Smooth muscle cell of the brain vasculature (primary cell): ENCODE data around the gene COL19A1.

Source experiments
- DNase-seq: peaks from one replicate; pipeline ENCODE4 v3.0.0-alpha.2; 2012; ENCODE audit warnings: low read depth, low spot score

Gene COL19A1

GRCh38 chr6:70168681-70169377 lies 302.5 kb downstream of the COL19A1 start:
- no peak for DNase-seq

DNA sequence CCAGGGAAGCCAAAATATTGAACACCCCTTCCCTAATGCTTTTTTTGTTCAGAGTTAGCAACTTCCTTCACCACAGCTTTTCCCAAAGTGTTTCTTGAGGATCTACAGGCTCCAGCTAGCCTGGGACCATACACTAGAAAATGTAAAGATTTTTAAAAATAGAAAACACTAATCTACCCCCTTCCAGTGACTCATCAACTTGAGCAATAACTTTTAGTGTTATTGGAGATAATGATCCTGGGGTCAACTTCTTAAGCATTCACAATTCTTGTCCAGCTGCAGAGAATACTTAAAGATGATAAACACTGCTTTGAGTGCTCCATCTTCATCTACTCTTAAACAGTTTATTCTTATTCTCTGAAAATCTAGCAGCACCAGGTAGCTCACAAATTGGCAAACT lies 304.9 kb downstream of the COL19A1 start:
- no peak for DNase-seq

DNA sequence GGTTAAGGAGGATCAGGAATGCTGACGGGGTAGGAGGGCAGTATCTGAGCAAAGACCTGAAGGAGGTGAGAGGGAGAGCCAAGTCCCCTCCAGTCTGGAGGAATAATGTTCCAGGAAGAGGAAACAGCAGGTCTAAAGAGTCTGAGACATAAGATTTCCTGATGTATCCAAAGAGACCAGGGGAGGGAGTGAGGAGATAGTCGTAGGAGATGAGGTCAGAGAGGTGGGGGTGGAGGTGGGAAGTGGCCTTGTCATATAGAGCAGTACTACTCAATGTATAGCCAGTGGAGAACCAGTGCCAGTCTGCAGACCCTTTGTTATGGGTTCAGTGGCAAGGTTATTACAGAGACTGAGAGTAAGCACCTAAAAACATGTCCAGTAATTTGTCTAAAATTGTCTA lies 305.9 kb downstream of the COL19A1 start:
- DNase-seq = no peak

GRCh38 chr6:70175770-70176169 lies 309.4 kb downstream of the COL19A1 start:
- no peak for DNase-seq

- DNase-seq = no peak
These were observed 310.6 kb downstream of the COL19A1 start for GRCh38 chr6:70176842-70177550.

- no peak for DNase-seq
These were observed 314.0 kb downstream of the COL19A1 start for GRCh38 chr6:70180183-70180900.

DNA sequence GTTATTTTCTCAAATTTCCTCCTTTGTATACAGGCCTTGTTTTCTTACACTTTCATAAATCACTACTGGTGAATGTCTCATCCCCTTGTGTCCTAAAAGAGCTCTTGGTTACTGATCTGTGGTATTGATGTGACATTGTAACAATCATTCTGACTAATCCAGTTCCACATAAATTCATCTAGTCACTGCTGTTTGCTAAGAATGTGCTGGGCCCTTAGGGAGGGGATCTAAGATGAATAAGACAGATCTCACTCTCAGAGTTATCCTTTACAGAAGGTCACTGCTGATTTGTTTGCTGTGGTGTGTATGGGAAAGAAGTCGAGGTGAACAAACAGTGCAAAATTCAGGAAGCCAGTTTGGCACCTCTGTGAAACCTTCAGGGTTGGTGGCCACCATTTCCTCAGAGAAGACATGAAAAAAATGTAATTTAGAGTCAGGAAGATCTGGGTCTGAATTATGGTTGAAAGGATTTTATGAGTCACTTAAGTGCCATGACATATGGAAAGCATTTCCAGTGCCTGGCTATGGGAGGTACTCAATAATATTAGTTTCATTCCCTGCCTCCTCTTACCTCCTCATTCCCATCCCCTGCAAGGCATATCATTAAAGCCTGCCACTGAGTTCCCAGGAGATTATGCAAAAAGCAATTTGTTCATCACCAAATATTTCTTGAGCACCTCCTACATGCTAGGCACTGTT lies 314.7 kb downstream of the COL19A1 start:
- DNase-seq = no peak

- DNase-seq = no peak
These were observed 317.2 kb downstream of the COL19A1 start for GRCh38 chr6:70183538-70183937.

GRCh38 chr6:70184723-70185122 lies 318.4 kb downstream of the COL19A1 start:
- DNase-seq = no peak

DNA sequence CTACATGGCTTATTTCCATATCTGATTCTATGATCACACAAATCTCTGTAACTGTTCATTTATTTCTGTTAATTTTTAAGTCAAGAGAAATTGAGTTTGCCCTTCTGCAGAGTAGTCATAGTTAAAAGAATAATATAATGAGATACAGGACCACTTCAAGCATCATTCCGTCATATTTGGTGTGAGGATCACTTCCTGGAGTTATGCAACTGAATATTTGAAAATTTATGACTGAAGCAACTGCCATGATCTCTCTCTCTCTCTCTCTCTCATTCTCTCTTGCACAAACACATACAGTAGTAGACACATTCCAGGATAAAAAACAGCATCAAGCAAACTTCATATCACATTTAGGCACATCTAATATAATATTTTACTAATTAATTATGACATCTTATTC lies 320.1 kb downstream of the COL19A1 start:
- no peak for DNase-seq

DNA sequence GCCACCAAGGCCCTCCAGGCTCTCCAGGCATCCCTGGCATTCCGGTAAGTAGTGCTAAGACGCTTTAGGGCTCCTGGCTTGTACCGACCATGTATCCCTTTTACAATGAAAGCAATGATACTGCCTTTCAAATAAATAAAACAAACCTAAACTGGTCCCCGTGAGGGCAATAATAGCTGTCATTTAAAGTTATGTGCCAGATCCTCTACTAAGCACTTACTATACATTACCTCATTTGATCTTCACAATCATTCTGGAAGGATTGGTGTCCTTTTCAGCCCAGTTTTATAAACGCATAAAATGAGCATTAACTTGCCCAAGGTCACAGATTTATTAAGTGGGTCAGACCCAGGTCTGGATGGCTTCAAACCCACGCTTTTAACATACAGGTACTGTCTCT lies 321.8 kb downstream of the COL19A1 start:
- no peak for DNase-seq

- DNase-seq = no peak
These were observed 328.1 kb downstream of the COL19A1 start for GRCh38 chr6:70194421-70194820.

DNA sequence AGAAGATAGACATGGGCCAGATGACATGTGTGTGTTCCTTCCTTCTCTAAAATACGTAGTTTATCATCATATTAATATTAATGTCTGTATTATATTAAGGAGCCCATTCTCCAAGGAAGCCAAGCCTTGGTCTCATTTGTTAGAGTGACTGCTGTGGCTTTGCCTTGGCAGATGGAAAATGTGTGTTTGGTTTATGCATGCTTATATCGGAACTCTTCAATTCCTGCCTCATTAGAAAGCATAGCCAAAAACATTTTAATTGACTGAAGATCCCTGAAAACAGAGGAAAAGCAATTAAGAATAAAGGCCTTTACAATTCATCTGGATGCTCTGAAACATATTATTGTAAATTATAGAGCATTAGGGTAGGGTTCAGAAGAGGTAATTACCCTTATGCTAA lies 330.2 kb downstream of the COL19A1 start:
- no peak for DNase-seq

DNA sequence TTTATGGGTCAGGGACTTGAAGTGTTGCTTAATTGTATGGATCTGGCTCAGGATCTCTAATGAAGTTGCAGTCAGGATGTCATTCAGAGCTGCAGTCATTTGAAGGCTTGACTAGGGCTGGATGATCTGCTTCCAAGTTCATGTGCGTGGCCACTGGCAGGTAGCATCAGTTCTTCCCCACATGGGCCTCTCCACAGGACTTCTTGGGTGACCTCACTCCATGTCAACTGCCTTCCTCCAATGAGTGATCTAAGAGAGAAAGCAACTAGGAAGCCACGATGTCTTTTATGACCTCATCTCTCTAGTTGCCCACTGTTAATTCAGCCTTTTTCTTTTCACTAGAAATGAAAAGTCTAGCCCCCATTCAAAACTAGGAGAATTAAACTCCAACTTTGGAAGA lies 332.4 kb downstream of the COL19A1 start:
- DNase-seq = no peak

DNA sequence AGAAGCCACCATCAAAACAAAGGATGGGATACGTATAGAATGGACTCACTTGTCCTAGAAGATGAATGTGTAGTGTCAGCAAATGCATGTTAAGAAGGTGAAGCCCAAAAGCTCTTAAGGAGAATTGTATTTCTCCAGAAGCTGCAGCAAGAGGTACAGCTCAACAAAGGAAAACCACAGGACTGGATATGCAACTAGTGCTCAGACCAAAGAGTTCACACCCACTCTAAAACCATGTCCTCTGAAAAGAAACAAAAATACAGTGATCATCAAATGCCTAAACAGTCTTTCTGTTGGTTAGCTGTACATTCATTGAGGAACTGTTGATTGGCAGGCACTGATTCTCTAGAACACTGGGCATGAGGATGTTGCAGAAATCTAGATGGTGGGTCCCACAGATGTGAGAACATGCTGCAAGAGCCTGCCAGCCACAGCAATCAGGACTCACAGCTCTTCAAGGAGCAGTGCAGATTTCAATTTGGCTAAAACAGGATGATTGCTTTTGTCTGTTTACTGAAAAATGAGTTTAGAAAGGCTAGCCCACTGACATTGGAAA lies 342.0 kb downstream of the COL19A1 start:
- no peak for DNase-seq

GRCh38 chr6:70210462-70210861 lies 344.1 kb downstream of the COL19A1 start:
- DNase-seq = no peak

GRCh38 chr6:70215460-70216108 lies 349.2 kb downstream of the COL19A1 start:
- no peak for DNase-seq

- DNase-seq = no peak
These were observed 350.4 kb downstream of the COL19A1 start for GRCh38 chr6:70216767-70217166.

DNA sequence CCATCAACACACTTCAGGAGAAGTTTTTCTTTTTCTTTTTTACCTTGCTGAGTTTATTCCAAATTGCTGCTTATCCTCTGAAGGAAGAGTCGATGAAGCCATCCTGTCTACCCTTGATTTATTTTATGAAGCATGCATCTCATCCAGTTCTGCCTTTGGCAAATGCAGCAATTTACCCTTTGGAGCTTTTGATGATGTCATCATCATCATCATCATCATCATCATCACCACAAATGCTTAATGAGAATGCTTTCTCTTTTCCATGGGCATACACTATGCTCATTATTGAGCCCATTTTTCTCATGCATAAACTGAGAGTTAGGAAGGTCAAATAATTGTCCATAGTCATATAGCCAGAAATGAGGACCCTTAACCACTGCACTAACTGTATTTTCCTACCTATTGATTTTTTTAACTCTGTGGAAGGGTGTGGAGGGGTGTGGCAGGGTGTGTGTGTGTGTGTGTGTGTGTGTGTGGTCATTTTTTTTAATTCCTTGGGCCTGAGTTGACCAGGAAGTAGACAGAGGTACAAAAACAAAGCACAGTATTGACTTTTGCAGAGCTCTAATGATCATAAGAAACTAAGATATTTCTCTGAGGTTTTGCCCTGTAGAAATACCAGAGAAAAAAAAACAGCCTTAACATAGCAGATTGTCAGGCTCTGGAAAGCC lies 353.7 kb downstream of the COL19A1 start:
- DNase-seq = no peak

- no peak for DNase-seq
These were observed 354.8 kb downstream of the COL19A1 start for GRCh38 chr6:70221025-70221714.
